DOHH2 (cell line): ENCODE data around the gene ZNF408.

ENCODE experiments used
- H3F3A ChIP-seq: fragments of 200-600 bp; sonication (generic), shearing (Covaris generic); 2 replicates; pipeline ENCODE4 v1.6.0; 2016; ENCODE audit warnings: antibody characterized with exemption, mild to moderate bottlenecking; ENCODE audit not compliant: control insufficient read depth, insufficient read depth
- H3K27ac ChIP-seq: fragments of 200-600 bp; sonication (generic); 2 replicates; pipeline ENCODE4 v1.5.1; 2014; ENCODE audit warnings: low read depth, mild to moderate bottlenecking, low read length, moderate library complexity
- H3K27me3 ChIP-seq: fragments of 200-600 bp; sonication (generic); 2 replicates; pipeline ENCODE4 v1.6.1; 2014; ENCODE audit warnings: mild to moderate bottlenecking, low read length, mixed read lengths; ENCODE audit not compliant: control insufficient read depth
- H3K36me3 ChIP-seq: fragments of 200-600 bp; sonication (generic); 2 replicates; pipeline ENCODE4 v1.6.1; 2014; ENCODE audit warnings: mild to moderate bottlenecking, low read length, moderate library complexity, mixed read lengths; ENCODE audit not compliant: control insufficient read depth
- H3K4me1 ChIP-seq: fragments of 200-600 bp; sonication (generic); 2 replicates; pipeline ENCODE4 v1.6.1; 2014; ENCODE audit warnings: mild to moderate bottlenecking, low read length, mixed read lengths; ENCODE audit not compliant: control insufficient read depth
- H3K4me2 ChIP-seq: fragments of 200-600 bp; sonication (generic); 2 replicates; pipeline ENCODE4 v1.6.0; 2014; ENCODE audit warnings: mild to moderate bottlenecking, low read length, moderate library complexity
- H3K4me3 ChIP-seq: fragments of 200-600 bp; sonication (generic); 2 replicates; pipeline ENCODE4 v1.5.1; 2014; ENCODE audit warnings: mild to moderate bottlenecking, low read length, mixed read lengths
- H3K79me2 ChIP-seq: fragments of 200-600 bp; sonication (generic); 2 replicates; pipeline ENCODE4 v1.6.1; 2014; ENCODE audit warnings: mild to moderate bottlenecking, low read length, mixed read lengths; ENCODE audit not compliant: control insufficient read depth
- H3K9me2 ChIP-seq: fragments of 200-600 bp; sonication (generic); replicated peaks from 2 replicates; pipeline ENCODE4 v1.6.1; 2014; ENCODE audit warnings: mild to moderate bottlenecking, low read length, mixed read lengths; ENCODE audit not compliant: control insufficient read depth
- H3K9me3 ChIP-seq: fragments of 200-600 bp; sonication (generic); 2 replicates; pipeline ENCODE4 v1.6.1; 2014; ENCODE audit warnings: antibody characterized with exemption, low read length, mixed read lengths; ENCODE audit not compliant: control insufficient read depth, insufficient read depth
- H4K20me1 ChIP-seq: fragments of 200-600 bp; sonication (generic); 2 replicates; pipeline ENCODE4 v1.6.0; 2014; ENCODE audit warnings: low read depth, mild to moderate bottlenecking, antibody characterized with exemption, low read length, moderate library complexity; ENCODE audit not compliant: control insufficient read depth, insufficient read depth
- CTCF ChIP-seq: fragments of 200-600 bp; sonication (generic); IDR thresholded peaks from one replicate; pipeline ENCODE4 v1.5.1; 2014; ENCODE audit warnings: antibody characterized with exemption, mild to moderate bottlenecking, low read depth, low read length; ENCODE audit not compliant: poor library complexity, severe bottlenecking
- EZH2phosphoT487 ChIP-seq: fragments of 200-600 bp; sonication (generic); IDR thresholded peaks from 2 replicates; pipeline ENCODE4 v1.6.1; 2017; ENCODE audit warnings: borderline replicate concordance, mild to moderate bottlenecking, antibody characterized with exemption, low read length, moderate library complexity, mixed read lengths

Gene ZNF408

GRCh38 chr11:46738887-46739286 is 38.1 kb downstream of the ZNF408 start:
- Histone ChIP-seq H3K4me1 (no peaks in the 10 kb centered on the region), H3K4me3 (no peak overlapping the region), H3K36me3 (peaks cover 28% of the 10 kb centered on the region), H3K9me3 (no peaks in the 10 kb centered on the region), H4K20me1 (no peaks in the 10 kb centered on the region), H3F3A (no peaks in the 10 kb centered on the region), H3K27me3 (no peaks in the 10 kb centered on the region), H3K79me2 (no peaks in the 10 kb centered on the region), H3K27ac (no peak overlapping the region), H3K9me2 (no peaks in the 10 kb centered on the region), H3K4me2 (no peak overlapping the region)
- TF ChIP-seq CTCF (no peak), EZH2phosphoT487 (no peak)

GRCh38 chr11:46741600-46742484 is 41.0 kb downstream of the ZNF408 start:
- Histone ChIP-seq H3K4me2 (no peak overlapping the region), H3K36me3 (peaks cover 58% of the 10 kb centered on the region), H3K27me3 (no peaks in the 10 kb centered on the region), H3K79me2 (no peaks in the 10 kb centered on the region), H3K9me2 (no peaks in the 10 kb centered on the region), H3F3A (no peaks in the 10 kb centered on the region), H4K20me1 (no peaks in the 10 kb centered on the region), H3K4me1 (no peaks in the 10 kb centered on the region), H3K27ac (no peak overlapping the region), H3K9me3 (no peaks in the 10 kb centered on the region), H3K4me3 (no peak overlapping the region)
- TF ChIP-seq CTCF (no peak), EZH2phosphoT487 (no peak)

GRCh38 chr11:46743043-46743442 is 42.2 kb downstream of the ZNF408 start:
- Histone ChIP-seq H3K9me2 (no peaks in the 10 kb centered on the region), H3K4me3 (no peak overlapping the region), H3K9me3 (no peaks in the 10 kb centered on the region), H3K27ac (no peak overlapping the region), H3K27me3 (no peaks in the 10 kb centered on the region), H3K36me3 (peaks cover 70% of the 10 kb centered on the region), H3K4me2 (no peak overlapping the region), H3K4me1 (no peaks in the 10 kb centered on the region), H4K20me1 (no peaks in the 10 kb centered on the region), H3F3A (no peaks in the 10 kb centered on the region), H3K79me2 (no peaks in the 10 kb centered on the region)
- no peak for TF ChIP-seq EZH2phosphoT487
- no peak for TF ChIP-seq CTCF
